Endothelial cell of umbilical vein (primary cell): ENCODE measurements around the gene HMGCL.

Source experiments
- CTCF ChIP-seq, 2 donors: IDR thresholded peaks; 1 replicate in 1 of 2; 2 replicates in 1 of 2; pipeline ENCODE4 v1.5.1; 2011; ENCODE audit warnings: low read length in 2 of 2, mild to moderate bottlenecking in 2 of 2, moderate library complexity in 2 of 2, control low read depth in 1 of 2, inconsistent platforms in 1 of 2, low read depth in 1 of 2; ENCODE audit not compliant: insufficient read depth in 1 of 2; ENCODE audit errors: extremely low read depth in 1 of 2
- EZH2 ChIP-seq: IDR thresholded peaks from 2 replicates; pipeline ENCODE4 v1.6.1; 2012; ENCODE audit warnings: borderline replicate concordance, low read depth, mild to moderate bottlenecking, moderate library complexity, low read length, inconsistent platforms; ENCODE audit not compliant: severe bottlenecking
- JUN ChIP-seq: IDR thresholded peaks from 2 replicates; pipeline ENCODE4 v1.6.1; 2011; ENCODE audit warnings: borderline replicate concordance, low read depth; ENCODE audit not compliant: insufficient read length, insufficient read depth

GRCh38 chr1:23774174-23774880, 50.9 kb downstream of the HMGCL start:
- TF ChIP-seq CTCF (IDR thresholded peaks at IDR 0.05; ENCODE audit: extremely low read depth in 1 of 2, insufficient read depth in 1 of 2, low read depth in 1 of 2, low read length in 2 of 2) (no peak), JUN (no peak), EZH2 (no peak)
